K562 (cell line): Measurements from ENCODE around the gene SMIM41.

ENCODE experiments used
- FOXA3 ChIP-seq, 2 experiments: fragments of 450-650 bp in 1 of 2; sonication (generic) in 1 of 2; formaldehyde crosslinking; IDR thresholded peaks in 1 of 2; conservative IDR thresholded peaks in 1 of 2; 2 replicates each; pipeline versions ENCODE4 v1.4.0 to v1.8.0; 2020 to 2022; ENCODE audit warnings: mild to moderate bottlenecking in 2 of 2, missing genetic modification reagents in 1 of 2
- HDAC6 ChIP-seq: IDR thresholded peaks from 2 replicates; pipeline ENCODE4 v1.6.1; 2012; ENCODE audit warnings: low read depth, mild to moderate bottlenecking, control low read depth, inconsistent platforms, low read length, moderate library complexity
- JUND ChIP-seq, 2 experiments: IDR thresholded peaks; 2 replicates in 1 of 2; 3 replicates in 1 of 2; pipeline ENCODE4 v1.6.1; 2011; ENCODE audit warnings: borderline replicate concordance in 2 of 2, low read depth in 2 of 2, low read length in 2 of 2, improper control_type of control experiment in 1 of 2, missing biosample characterization in 1 of 2, missing genetic modification characterization in 1 of 2, missing genetic modification reagents in 1 of 2
- NFE2 ChIP-seq: IDR thresholded peaks from 2 replicates; pipeline ENCODE4 v1.6.1; 2014; ENCODE audit warnings: antibody characterized with exemption, low read depth
- SRSF1 ChIP-seq: fragments of 200-400 bp; formaldehyde crosslinking; IDR thresholded peaks from 2 replicates; pipeline ENCODE4 v1.6.1; 2017; ENCODE audit warnings: mild to moderate bottlenecking, low read depth, low read length, moderate library complexity

- TF ChIP-seq FOXA3 (CRISPR knock-in tag; conservative IDR thresholded peaks at IDR 0.05 in 1 of 2, IDR thresholded peaks at IDR 0.05 in 1 of 2) = no peak
- TF ChIP-seq NFE2 = no peak
- TF ChIP-seq SRSF1 = no peak
- TF ChIP-seq JUND (IDR thresholded peaks at IDR 0.05; ENCODE audit: borderline replicate concordance, low read depth, low read length) = no peak
- TF ChIP-seq JUND (tag; IDR thresholded peaks at IDR 0.05; ENCODE audit: borderline replicate concordance, low read depth, low read length) = no peak
- TF ChIP-seq HDAC6 = no peak
Measured at GRCh38 chr12:52141875-52142274, 62.4 kb downstream of the SMIM41 start.
